Neural crest cell (in vitro differentiated cells): ENCODE measurements around the gene THUMPD1. TPM values are rescaled to one million over a fixed set of nuclear protein-coding genes. Genes with fewer than 3 reads are reported as not detected.
"Not testable (repeated sequence)": the region's sequence is repeated elsewhere in the genome, so short reads cannot be mapped to it uniquely, and the experiment has no call there.

Source experiments
- DNase-seq: peaks from one replicate; pipeline ENCODE4 v3.0.0; 2021; ENCODE audit warnings: low read depth, mixed read lengths, low spot score
- H3K27ac Mint-ChIP-seq: one replicate; pipeline ENCODE4 v1.8.0; 2021; ENCODE audit warnings: mild to moderate bottlenecking, mixed read lengths; ENCODE audit not compliant: unreplicated experiment
- H3K27me3 Mint-ChIP-seq: 2 replicates; pipeline ENCODE4 v1.8.0; 2021; ENCODE audit warnings: low read depth, mild to moderate bottlenecking, mixed read lengths
- H3K36me3 Mint-ChIP-seq: 2 replicates; pipeline ENCODE4 v1.8.0; 2021; ENCODE audit warnings: low read depth, mild to moderate bottlenecking, mixed read lengths
- H3K4me1 Mint-ChIP-seq: 2 replicates; pipeline ENCODE4 v1.8.0; 2021; ENCODE audit warnings: mixed read lengths
- H3K4me3 Mint-ChIP-seq: one replicate; pipeline ENCODE4 v1.8.0; 2021; ENCODE audit warnings: mild to moderate bottlenecking, mixed read lengths
- H3K9me3 Mint-ChIP-seq: 2 replicates; pipeline ENCODE4 v1.8.0; 2021; ENCODE audit warnings: mixed read lengths
- total RNA-seq: library from RNA; stranded (reverse); gene quantifications from 2 replicates; pipeline ENCODE4 v1.2.1, GENCODE V29; 2021
- TF ChIP-seq, protein P1 (sequence below): fragments of 200-600 bp; sonication (generic); conservative IDR thresholded peaks from 2 replicates; pipeline ENCODE4 v1.5.0; 2021; ENCODE audit warnings: antibody characterized with exemption, mild to moderate bottlenecking

The THUMPD1 gene
- total RNA-seq, 1 donor from 2014 or later = 41.5 TPM

DNA sequence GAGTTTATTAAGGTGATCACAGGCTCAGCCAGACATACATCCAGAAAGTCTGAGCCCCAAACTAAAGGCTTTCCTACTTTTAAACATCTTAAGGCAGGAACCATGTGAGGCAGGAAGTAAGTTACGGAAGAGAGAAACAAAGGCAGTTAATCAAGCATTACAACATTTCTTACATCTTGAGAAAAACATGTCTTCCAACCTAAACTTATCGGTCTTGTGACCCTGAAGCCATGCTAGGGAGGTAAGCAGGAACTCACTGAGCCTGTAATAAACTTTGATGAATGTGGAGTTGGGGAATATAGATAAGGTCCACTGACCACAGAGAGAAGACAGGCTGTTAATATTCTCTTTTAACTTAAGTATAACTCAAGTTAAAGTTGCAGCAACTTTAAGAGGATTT, 18.7 kb upstream of the THUMPD1 start:
- TF ChIP-seq, protein P1, sequence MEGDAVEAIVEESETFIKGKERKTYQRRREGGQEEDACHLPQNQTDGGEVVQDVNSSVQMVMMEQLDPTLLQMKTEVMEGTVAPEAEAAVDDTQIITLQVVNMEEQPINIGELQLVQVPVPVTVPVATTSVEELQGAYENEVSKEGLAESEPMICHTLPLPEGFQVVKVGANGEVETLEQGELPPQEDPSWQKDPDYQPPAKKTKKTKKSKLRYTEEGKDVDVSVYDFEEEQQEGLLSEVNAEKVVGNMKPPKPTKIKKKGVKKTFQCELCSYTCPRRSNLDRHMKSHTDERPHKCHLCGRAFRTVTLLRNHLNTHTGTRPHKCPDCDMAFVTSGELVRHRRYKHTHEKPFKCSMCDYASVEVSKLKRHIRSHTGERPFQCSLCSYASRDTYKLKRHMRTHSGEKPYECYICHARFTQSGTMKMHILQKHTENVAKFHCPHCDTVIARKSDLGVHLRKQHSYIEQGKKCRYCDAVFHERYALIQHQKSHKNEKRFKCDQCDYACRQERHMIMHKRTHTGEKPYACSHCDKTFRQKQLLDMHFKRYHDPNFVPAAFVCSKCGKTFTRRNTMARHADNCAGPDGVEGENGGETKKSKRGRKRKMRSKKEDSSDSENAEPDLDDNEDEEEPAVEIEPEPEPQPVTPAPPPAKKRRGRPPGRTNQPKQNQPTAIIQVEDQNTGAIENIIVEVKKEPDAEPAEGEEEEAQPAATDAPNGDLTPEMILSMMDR = no peak
- peaks cover 5% of the 10 kb centered on the region for H3K9me3 Mint-ChIP-seq
- H3K4me1 Mint-ChIP-seq = peaks cover 6% of the 10 kb centered on the region
- H3K27ac Mint-ChIP-seq = no peak overlapping the region
- no peak overlapping the region for H3K4me3 Mint-ChIP-seq
- H3K27me3 Mint-ChIP-seq = peaks cover 17% of the 10 kb centered on the region
- no peak for DNase-seq
- H3K36me3 Mint-ChIP-seq = no peaks in the 10 kb centered on the region

- not testable (repeated sequence) for DNase-seq, H3K27ac Mint-ChIP-seq, H3K36me3 Mint-ChIP-seq, H3K4me3 Mint-ChIP-seq, H3K4me1 Mint-ChIP-seq, H3K9me3 Mint-ChIP-seq
- H3K27me3 Mint-ChIP-seq = peaks cover 37% of the 10 kb centered on the region
These were observed 14.2 kb upstream of the THUMPD1 start for GRCh38 chr16:20755799-20756198.

DNA sequence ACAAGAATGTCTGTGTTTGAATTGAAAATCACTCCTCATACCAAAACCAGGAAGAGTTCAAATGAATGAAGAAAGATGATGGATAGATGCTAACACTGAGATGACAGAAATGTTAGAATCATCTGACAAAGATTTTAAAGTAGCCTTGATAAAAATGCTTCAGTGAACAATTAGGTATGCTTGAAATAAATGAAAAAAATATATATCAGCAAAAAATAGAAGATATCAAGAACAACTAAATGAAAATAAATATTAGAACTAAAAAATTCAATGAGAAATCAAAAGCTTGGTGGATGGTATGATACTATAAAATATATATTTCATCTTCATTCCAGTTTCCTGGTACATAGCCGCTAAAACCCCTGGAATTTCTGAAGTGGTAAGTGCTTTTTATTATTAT, 13.6 kb upstream of the THUMPD1 start:
- DNase-seq = no peak
- Mint-ChIP-seq H3K9me3 (no peaks in the 10 kb centered on the region), H3K27ac (no peak overlapping the region), H3K4me1 (no peaks in the 10 kb centered on the region), H3K36me3 (no peaks in the 10 kb centered on the region), H3K4me3 (no peak overlapping the region), H3K27me3 (peaks cover 40% of the 10 kb centered on the region)
- TF ChIP-seq, protein P1 = no peak

DNA sequence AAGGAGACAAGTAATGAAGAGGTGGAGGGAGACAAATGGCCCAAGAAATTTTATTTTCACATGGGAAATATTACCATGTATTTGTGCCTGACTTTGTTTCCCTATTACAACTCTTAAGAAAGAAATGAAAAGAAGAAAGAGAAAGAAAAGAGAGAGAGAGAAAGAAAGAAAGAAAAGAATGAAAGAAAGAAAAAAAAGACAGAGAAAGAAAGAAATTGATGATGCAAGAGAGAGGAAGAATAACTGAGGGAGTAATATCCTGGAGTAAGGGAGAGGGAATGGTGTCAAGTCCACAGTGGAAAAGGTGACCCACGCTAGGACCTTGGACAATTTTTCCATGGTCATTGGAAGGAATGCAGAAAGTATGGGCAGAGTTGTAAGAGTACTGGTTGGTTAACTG, 12.1 kb upstream of the THUMPD1 start:
- DNase-seq = no peak
- H3K27me3 Mint-ChIP-seq = peaks cover 44% of the 10 kb centered on the region
- no peaks in the 10 kb centered on the region for H3K36me3 Mint-ChIP-seq
- no peak overlapping the region for H3K27ac Mint-ChIP-seq
- no peaks in the 10 kb centered on the region for H3K9me3 Mint-ChIP-seq
- no peaks in the 10 kb centered on the region for H3K4me1 Mint-ChIP-seq
- TF ChIP-seq, protein P1 = no peak
- H3K4me3 Mint-ChIP-seq = no peak overlapping the region

GRCh38 chr16:20750558-20750957, 8.9 kb upstream of the THUMPD1 start:
- Mint-ChIP-seq H3K27me3 (peaks cover 41% of the 10 kb centered on the region), H3K4me1 (no peaks in the 10 kb centered on the region), H3K9me3 (peaks cover 5% of the 10 kb centered on the region), H3K27ac (no peak overlapping the region), H3K4me3 (no peak overlapping the region), H3K36me3 (no peaks in the 10 kb centered on the region)
- DNase-seq = no peak
- TF ChIP-seq, protein P1 = no peak

GRCh38 chr16:20749474-20749873, 7.9 kb upstream of the THUMPD1 start:
- H3K36me3 Mint-ChIP-seq = no peaks in the 10 kb centered on the region
- no peak overlapping the region for H3K4me3 Mint-ChIP-seq
- DNase-seq = no peak
- H3K9me3 Mint-ChIP-seq = peaks cover 5% of the 10 kb centered on the region
- no peak overlapping the region for H3K27ac Mint-ChIP-seq
- H3K27me3 Mint-ChIP-seq = peaks cover 35% of the 10 kb centered on the region
- TF ChIP-seq, protein P1 = no peak
- peaks cover 7% of the 10 kb centered on the region for H3K4me1 Mint-ChIP-seq
